Panc1 (cell line): ENCODE measurements around the gene PKNOX2. TPM values are rescaled to one million over a fixed set of nuclear protein-coding genes. Genes with fewer than 3 reads are reported as not detected.

ENCODE experiments used
- ATAC-seq: fragments of 200-7000 bp; cut with Tn5 transposase; 2 replicates; pipeline ENCODE4 v1.9.1; 2020; ENCODE audit warnings: mild to moderate bottlenecking, moderate library complexity
- BruUV-seq: library from RNA; stranded (reverse); fragments of 400-500 nt; replicated peaks from 2 replicates; lab custom pipeline; 2021; lab: Mats Ljungman, UMichigan
- CTCF ChIA-PET: fragments of 300-600 bp; sonication (Branson Sonifier 250); formaldehyde crosslinking; loops from one replicate; lab custom pipeline; 2022; ENCODE audit warnings: antibody characterized with exemption; lab: Charles Lee
- POLR2A ChIA-PET: fragments of 300-600 bp; sonication (Branson Sonifier 250); formaldehyde crosslinking; loops from one replicate; lab custom pipeline; 2022; ENCODE audit warnings: antibody characterized with exemption; lab: Charles Lee
- DNase-seq: peaks from one replicate; pipeline ENCODE4 v3.0.0-alpha.2; 2010; ENCODE audit warnings: low read depth, low spot score
- H3K27ac ChIP-seq: 2 replicates; pipeline ENCODE4 v1.5.1; 2011; ENCODE audit warnings: mild to moderate bottlenecking, low read length, inconsistent platforms
- H3K27me3 ChIP-seq: fragments of 200-500 bp; sonication (Bioruptor generic); 2 replicates; pipeline ENCODE4 v1.6.0; 2014; ENCODE audit warnings: low read length, inconsistent platforms; ENCODE audit not compliant: control insufficient read depth, insufficient read depth
- H3K36me3 ChIP-seq: fragments of 200-500 bp; sonication (Bioruptor generic); 2 replicates; pipeline ENCODE4 v1.5.1; 2014; ENCODE audit warnings: inconsistent platforms, mild to moderate bottlenecking, low read length, moderate library complexity; ENCODE audit not compliant: control insufficient read depth, insufficient read depth
- H3K4me1 ChIP-seq: 2 replicates; pipeline ENCODE4 v1.5.1; 2011; ENCODE audit warnings: inconsistent platforms, mild to moderate bottlenecking, low read length, moderate library complexity; ENCODE audit not compliant: control insufficient read depth, insufficient read depth
- H3K4me3 ChIP-seq, 2 experiments: 2 replicates each; pipeline ENCODE4 v1.5.1; 2011 to 2012; ENCODE audit warnings: low read depth in 2 of 2, low read length in 2 of 2, mild to moderate bottlenecking in 2 of 2, inconsistent platforms in 1 of 2, moderate library complexity in 1 of 2
- H3K9me3 ChIP-seq: fragments of 200-500 bp; sonication (Bioruptor generic); 2 replicates; pipeline ENCODE4 v1.5.1; 2014; ENCODE audit warnings: low read depth, mild to moderate bottlenecking, inconsistent platforms, low read length, moderate library complexity; ENCODE audit not compliant: control insufficient read depth, insufficient read depth
- POLR2AphosphoS5 ChIP-seq: IDR thresholded peaks from 2 replicates; pipeline ENCODE4 v1.6.1; 2012; ENCODE audit warnings: mild to moderate bottlenecking, low read depth, low read length, moderate library complexity
- SIN3A ChIP-seq: IDR thresholded peaks from 2 replicates; pipeline ENCODE4 v1.6.1; 2012; ENCODE audit warnings: low read depth, mild to moderate bottlenecking, low read length, moderate library complexity, borderline replicate concordance; ENCODE audit not compliant: insufficient read depth
- TCF7L2 ChIP-seq: IDR thresholded peaks from 2 replicates; pipeline ENCODE4 v1.6.1; 2011; ENCODE audit warnings: mild to moderate bottlenecking, low read depth, low read length, inconsistent platforms
- in situ Hi-C: cut with HindIII; loops from 2 replicates; pipeline ENCODE4 v1.10.0; 2016; ENCODE audit warnings: low sequenced_read_pairs, low pct_unique_long_range_greater_than_20kb
- intact Hi-C: fragments of 100-400 bp; cut with micrococcal nuclease; formaldehyde crosslinking; loops from one replicate; pipeline ENCODE4 v1.10.0; 2022; ENCODE audit not compliant: unreplicated experiment
- total RNA-seq: library from RNA; stranded (reverse); gene quantifications from one replicate; pipeline ENCODE4 v1.2.1, GENCODE V29; 2021; ENCODE audit not compliant: unreplicated experiment
- TF ChIP-seq, protein P1 (sequence below), 2 experiments: IDR thresholded peaks; 2 replicates each; pipeline ENCODE4 v1.6.1; 2011 to 2012; ENCODE audit warnings: low read depth in 2 of 2, control low read depth in 1 of 2, low read length in 1 of 2, mild to moderate bottlenecking in 1 of 2, moderate library complexity in 1 of 2; ENCODE audit not compliant: insufficient read depth in 1 of 2
- TF ChIP-seq, protein P2 (sequence below): fragments of 450-650 bp; IDR thresholded peaks from 2 replicates; pipeline ENCODE4 v1.5.1; 2017; ENCODE audit warnings: mild to moderate bottlenecking

The PKNOX2 gene
- total RNA-seq, 1 experiment from 2014 or later, result not detected

DNA sequence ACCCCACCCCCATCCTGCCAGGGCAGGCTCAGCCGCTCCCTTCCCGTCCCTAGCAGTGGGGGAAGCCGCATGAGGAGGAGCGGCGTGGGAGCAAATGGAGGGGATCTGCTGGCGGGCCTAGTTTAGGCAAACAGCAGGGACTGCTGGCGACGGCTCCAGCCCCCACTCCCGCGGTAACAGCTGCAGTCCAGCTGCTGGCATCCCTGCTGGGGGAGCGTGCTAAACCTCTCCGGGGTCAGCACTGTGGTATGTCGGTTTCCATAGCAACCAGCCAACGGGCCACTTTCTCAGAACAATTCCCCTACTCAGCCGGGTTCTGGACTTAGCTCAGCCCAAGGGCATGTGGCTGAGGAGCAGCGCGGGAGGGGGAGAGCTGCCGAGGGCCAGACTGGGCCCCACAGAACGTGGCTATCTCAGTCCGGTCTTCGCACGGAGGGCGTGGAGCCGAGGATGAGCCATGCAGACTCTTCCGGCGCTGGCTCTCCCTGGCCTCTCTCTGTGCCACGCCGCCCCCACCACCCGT is 98.8 kb downstream of the PKNOX2 start:
- in situ Hi-C loops, result no loop called here
- DNase-seq (no peak), ATAC-seq (no peak)
- H3K9me3 ChIP-seq, result no peaks in the 10 kb centered on the region
- CTCF ChIA-PET, result no interaction called here
- no peaks in the 10 kb centered on the region for H3K36me3 ChIP-seq
- intact Hi-C loops, result no loop called here
- TF ChIP-seq POLR2AphosphoS5 (no peak), SIN3A (no peak), TCF7L2 (no peak)
- TF ChIP-seq, protein P1, sequence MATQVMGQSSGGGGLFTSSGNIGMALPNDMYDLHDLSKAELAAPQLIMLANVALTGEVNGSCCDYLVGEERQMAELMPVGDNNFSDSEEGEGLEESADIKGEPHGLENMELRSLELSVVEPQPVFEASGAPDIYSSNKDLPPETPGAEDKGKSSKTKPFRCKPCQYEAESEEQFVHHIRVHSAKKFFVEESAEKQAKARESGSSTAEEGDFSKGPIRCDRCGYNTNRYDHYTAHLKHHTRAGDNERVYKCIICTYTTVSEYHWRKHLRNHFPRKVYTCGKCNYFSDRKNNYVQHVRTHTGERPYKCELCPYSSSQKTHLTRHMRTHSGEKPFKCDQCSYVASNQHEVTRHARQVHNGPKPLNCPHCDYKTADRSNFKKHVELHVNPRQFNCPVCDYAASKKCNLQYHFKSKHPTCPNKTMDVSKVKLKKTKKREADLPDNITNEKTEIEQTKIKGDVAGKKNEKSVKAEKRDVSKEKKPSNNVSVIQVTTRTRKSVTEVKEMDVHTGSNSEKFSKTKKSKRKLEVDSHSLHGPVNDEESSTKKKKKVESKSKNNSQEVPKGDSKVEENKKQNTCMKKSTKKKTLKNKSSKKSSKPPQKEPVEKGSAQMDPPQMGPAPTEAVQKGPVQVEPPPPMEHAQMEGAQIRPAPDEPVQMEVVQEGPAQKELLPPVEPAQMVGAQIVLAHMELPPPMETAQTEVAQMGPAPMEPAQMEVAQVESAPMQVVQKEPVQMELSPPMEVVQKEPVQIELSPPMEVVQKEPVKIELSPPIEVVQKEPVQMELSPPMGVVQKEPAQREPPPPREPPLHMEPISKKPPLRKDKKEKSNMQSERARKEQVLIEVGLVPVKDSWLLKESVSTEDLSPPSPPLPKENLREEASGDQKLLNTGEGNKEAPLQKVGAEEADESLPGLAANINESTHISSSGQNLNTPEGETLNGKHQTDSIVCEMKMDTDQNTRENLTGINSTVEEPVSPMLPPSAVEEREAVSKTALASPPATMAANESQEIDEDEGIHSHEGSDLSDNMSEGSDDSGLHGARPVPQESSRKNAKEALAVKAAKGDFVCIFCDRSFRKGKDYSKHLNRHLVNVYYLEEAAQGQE (IDR thresholded peaks at IDR 0.05; ENCODE audit: insufficient read depth in 1 of 2, low read depth in 2 of 2, low read length in 1 of 2), result no peak
- TF ChIP-seq, protein P2, sequence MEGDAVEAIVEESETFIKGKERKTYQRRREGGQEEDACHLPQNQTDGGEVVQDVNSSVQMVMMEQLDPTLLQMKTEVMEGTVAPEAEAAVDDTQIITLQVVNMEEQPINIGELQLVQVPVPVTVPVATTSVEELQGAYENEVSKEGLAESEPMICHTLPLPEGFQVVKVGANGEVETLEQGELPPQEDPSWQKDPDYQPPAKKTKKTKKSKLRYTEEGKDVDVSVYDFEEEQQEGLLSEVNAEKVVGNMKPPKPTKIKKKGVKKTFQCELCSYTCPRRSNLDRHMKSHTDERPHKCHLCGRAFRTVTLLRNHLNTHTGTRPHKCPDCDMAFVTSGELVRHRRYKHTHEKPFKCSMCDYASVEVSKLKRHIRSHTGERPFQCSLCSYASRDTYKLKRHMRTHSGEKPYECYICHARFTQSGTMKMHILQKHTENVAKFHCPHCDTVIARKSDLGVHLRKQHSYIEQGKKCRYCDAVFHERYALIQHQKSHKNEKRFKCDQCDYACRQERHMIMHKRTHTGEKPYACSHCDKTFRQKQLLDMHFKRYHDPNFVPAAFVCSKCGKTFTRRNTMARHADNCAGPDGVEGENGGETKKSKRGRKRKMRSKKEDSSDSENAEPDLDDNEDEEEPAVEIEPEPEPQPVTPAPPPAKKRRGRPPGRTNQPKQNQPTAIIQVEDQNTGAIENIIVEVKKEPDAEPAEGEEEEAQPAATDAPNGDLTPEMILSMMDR, result no peak
- no peak overlapping the region for H3K27ac ChIP-seq
- no TSS peak for BruUV-seq
- POLR2A ChIA-PET, result no interaction called here
- no peaks in the 10 kb centered on the region for H3K4me1 ChIP-seq
- no peak overlapping the region for H3K4me3 ChIP-seq
- peaks cover 6% of the 10 kb centered on the region for H3K27me3 ChIP-seq

DNA sequence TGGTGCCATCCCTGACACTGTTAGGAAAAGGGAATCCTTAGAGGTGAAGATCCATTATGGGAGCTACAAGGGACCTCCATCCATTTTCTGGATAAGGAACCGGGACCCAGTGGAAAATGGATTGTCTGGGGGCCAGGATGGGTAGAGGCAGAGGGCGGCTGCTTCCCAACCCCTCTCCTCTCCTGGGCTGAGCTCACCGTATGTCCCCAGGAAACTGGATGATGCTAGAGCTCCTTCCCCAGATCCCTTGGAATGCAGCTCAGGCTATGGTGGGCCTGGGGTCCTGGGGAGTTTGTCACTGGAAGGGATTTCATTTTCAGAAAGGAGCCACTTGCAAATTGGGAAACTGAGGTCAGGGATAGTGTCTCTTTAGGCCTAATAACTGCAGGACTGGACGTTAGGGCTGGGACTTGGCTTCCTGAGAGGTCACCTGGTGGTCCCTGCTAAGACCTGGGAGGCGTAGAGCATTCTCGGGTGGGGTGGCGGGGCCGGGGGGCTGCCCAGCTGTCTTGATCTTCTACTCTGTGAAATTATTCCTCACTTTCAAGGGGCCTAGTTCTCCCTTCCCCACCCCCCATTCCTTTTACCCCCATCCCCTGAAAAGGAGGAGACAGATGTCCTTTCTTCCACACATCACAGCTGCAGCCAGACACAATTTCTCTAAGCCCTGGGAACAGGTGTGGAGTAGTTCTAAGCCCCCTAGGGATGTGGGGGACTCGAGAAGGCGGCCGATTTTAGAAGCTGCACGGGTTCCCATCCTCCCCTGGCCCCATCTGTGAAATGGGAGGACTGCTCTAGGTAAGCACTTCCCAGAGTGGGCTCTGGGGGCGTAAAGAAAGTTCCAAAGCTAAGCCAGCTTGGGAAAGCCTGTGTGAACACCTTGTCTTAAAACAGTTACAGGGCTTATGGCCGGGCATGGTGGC is 99.8 kb downstream of the PKNOX2 start:
- no peak overlapping the region for H3K4me3 ChIP-seq
- H3K4me1 ChIP-seq, result no peaks in the 10 kb centered on the region
- CTCF ChIA-PET, result no interaction called here
- H3K27me3 ChIP-seq, result peaks cover 5% of the 10 kb centered on the region
- BruUV-seq, result no TSS peak
- TF ChIP-seq, protein P1 (IDR thresholded peaks at IDR 0.05; ENCODE audit: insufficient read depth in 1 of 2, low read depth in 2 of 2, low read length in 1 of 2), result no peak
- POLR2A ChIA-PET, result no interaction called here
- intact Hi-C loops (no loop called here), in situ Hi-C loops (no loop called here)
- no peak for ATAC-seq
- no peak for DNase-seq
- H3K27ac ChIP-seq, result no peak overlapping the region
- no peaks in the 10 kb centered on the region for H3K9me3 ChIP-seq
- H3K36me3 ChIP-seq, result no peaks in the 10 kb centered on the region
